ENCODE measurements around the gene LGALS4. TPM values are rescaled to one million over a fixed set of nuclear protein-coding genes. Genes with fewer than 3 reads are reported as not detected.
"Not testable (repeated sequence)": the region's sequence is repeated elsewhere in the genome, so short reads cannot be mapped to it uniquely, and the experiment has no call there.

Gene LGALS4
- total RNA-seq, 1 donor from 2014 or later = 1.4 TPM

- DNase-seq = not testable (repeated sequence)
These were observed 8.6 kb upstream of the LGALS4 start for GRCh38 chr19:38821230-38821825.

GRCh38 chr19:38819231-38819920, 6.6 kb upstream of the LGALS4 start:
- DNase-seq = no peak

GRCh38 chr19:38817081-38817480, 4.3 kb upstream of the LGALS4 start:
- DNase-seq = no peak

- DNase-seq = no peak
These were observed 3.5 kb upstream of the LGALS4 start for GRCh38 chr19:38816131-38816750.

DNA sequence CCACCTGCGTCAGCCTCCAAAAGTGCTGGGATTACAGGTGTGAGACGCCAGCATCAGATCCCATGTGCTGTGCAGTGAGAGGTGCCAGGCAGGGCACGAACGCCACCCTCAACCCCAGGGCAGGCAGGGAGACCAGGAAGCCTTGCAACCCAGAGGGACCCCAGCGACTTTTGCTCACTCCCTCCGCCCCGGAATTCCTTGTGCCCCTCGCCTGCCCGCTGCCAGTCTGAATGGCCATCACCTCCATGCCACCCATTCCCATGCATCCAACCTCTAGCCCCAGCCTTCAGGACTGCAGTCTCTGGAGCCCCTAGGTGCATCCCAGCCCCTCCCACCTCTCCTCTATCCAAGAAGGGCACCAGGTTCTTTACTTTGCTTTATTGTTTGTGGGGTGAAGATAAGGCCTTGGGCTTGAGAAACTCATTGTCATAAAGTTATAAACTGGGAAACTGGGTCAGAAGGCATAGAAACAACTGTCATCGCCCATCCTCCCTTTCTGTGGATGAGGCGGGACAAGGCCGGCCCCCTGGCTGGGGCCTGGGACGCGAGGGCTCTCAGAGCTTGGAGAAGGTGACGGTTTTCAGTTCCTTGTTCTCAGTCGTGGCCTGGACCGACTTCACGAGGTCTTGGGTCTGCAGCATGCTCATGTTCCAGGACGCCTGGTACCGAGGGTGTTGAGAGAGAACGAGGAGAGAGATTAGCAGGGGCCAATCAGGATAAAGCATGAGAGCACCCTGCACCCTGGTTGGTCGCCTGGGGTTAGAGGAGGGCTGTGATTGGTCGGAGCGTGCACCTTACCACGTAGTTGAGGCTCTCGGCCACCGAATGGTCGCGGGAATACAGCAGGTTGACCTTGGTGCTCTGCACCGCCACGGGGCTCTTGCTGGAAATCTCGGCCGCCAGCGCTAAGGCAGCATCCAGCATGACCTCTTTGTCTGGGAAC, 2.6 kb upstream of the LGALS4 start:
- DNase-seq = no peak

DNA sequence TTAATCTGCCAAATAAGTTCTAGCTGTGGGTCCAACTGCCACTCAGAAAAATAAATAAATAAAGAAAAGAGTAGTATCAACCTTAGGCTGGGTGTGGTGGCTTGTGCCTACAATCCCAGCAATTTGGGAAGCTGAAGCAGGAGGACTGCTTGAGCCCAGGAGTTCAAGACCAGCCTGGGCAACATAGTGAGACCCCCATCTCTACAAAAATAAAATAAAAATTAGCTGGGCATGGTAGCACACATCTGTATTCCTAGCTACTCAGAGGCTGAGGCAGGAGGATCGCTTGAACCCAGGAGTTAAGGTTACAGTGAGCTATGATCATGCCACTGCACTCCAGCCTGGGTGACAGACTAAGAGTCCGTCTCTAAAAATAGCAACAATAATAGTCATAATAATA, 1.2 kb upstream of the LGALS4 start:
- not testable (repeated sequence) for DNase-seq

DNA sequence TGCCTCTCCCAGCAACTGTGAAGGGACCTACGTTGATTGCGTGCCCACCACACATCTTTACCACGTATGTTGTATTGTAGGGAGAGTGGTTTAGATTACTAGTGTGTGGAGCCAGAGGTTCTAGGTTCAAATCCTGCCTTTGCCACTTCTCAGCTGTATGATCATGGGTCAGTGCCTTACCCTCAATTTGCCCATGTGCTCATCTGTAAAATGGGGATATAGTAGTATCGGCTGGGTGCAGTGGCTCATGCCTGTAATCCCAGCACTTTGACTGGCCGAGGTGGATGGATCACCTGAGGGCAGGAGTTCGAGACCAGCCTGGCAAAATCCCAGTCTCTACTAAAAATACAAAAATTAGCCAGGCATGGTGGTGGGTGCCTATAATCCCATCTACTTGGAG, 578 bp upstream of the LGALS4 start:
- no peak for DNase-seq

DNA sequence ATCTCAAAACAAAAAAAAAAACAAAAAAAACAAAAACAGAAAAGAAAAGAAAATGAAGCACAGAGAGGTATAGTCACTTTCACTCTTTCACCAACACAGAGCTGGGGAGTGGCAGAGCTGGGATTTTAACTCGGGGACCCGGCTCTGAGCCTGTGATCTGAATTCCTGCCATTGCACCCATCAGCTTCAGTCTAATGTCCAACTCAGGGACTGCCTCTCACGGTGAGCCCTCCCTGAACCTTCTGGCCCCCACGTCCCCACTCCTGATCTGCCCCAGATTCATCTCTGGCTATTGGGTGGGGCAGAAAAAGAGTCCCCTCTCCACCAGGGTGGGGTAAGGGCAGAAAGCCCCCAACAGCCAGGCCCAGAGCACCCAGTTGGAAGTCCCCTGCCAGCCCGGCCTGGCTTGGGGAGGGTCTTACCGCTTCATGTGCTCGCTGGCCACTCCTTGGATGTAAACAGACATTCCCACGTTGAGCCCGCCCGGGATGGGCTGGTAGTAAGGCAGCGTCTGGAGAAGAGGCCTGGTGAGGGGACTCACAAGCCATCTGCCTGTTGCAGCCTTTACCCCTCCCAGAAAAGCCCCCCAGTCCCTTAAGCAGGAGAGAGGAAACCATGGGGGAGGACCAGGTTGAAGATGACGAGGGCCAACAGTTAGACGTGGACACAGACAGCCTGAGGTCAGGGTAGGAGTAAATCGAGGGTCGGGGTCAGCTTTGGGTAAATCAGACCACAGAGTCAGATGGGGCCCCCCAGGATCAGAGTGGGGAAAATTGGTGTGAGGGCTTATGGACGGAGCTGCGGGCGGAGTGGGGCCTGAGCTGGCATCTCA, 520 bp downstream of the LGALS4 start:
- no peak for DNase-seq

DNA sequence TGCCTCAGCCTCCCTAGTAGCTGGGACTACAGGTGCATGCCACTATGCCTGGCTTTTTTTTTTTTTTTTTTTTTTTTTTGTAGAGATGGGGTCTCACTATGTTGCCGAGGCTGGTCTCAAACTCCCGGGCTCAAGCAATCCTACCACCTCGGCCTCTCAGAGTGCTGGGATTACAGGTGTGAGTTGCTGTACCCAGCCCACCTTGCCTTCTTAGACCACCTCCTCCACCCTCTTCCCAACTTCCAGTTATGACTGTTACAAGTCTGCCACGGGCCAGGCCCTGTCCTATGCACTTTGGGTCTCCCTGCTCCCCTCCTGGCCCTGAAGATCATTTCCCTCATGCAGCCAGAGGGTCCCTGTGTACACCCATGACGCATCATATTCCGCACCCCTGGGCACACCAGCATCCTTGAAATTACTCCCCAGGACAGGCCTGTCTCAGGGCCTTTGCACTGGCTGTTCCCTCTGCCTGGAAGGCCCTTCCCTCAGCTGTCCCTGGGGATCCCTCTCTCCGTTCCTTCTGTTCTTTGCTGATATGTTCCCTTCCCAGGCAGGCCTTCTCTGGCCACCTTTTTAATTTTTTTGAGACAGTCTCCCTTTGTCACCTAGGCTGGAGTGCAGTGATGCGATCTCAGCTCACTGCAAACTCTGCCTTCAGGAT, 3.0 kb downstream of the LGALS4 start:
- no peak for DNase-seq

- DNase-seq = no peak
These were observed 4.0 kb downstream of the LGALS4 start for GRCh38 chr19:38808741-38809140.

DNA sequence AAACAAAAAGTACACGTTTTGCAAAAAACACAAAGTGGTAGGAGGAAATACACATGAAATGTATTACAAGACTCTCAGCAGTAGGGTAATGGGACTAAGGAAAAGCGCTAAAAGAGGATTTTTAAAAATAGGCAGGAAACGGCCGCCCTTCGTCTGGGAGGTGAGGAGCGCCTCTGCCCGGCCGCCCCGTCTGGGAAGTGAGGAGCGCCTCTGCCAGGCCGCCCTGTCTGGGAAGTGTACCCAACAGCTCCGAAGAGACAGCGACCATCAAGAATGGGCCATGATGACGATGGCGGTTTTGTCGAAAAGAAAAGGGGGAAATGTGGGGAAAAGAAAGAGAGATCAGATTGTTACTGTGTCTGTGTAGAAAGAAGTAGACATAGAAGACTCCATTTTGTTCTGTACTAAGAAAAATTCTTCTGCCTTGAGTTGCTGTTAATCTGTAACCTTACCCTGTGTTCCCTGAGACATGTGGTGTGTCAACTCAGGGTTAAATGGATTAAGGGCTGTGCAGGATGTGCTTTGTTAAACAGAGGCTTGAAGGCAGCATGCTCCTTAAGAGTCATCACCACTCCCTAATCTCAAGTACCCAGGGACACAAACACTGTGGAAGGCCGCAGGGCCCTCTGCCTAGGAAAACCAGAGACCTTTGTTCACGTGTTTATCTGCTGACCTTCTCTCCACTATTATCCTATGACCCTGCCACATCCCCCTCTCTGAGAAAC, 5.2 kb downstream of the LGALS4 start:
- not testable (repeated sequence) for DNase-seq

DNA sequence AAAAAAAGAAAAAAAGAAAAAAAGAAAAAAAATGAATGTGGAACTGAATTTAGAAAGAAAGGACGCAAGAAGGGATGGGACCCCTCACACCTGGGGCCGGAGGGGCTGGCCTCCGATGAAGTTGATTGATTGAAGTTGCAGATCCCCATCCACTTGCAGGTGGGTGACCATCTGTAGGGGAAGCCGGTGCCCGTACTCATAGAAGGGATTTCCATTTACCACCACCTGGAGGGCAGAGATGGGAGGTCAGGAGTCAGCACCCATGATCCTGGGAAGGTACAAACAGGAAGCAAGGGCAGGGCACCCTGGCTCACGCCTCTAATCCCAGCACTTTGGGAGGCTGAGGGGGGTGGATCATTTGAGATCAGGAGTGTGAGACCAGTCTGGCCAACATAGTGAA, 6.4 kb downstream of the LGALS4 start:
- DNase-seq = no peak

GRCh38 chr19:38805180-38805579, 7.6 kb downstream of the LGALS4 start:
- DNase-seq = no peak

DNA sequence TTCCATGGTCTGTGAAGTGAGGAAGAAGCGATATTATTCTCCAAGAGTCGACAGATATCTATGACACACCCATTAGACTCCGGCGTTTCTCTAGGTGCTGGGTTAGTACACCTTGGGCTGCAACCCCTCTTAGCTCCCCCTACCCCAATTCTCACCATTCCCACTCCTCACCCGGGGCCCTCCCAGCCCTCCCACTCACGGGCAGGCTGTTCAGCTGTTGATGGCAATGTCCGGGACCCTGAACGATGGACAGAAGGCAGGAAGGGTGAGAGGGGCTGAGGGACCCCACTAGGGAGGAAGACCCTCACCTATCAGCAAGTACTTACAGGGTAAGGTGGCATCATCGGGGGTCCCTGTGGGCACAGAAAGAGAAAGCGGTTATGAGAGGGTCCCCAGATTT, 9.2 kb downstream of the LGALS4 start:
- no peak for DNase-seq

DNA sequence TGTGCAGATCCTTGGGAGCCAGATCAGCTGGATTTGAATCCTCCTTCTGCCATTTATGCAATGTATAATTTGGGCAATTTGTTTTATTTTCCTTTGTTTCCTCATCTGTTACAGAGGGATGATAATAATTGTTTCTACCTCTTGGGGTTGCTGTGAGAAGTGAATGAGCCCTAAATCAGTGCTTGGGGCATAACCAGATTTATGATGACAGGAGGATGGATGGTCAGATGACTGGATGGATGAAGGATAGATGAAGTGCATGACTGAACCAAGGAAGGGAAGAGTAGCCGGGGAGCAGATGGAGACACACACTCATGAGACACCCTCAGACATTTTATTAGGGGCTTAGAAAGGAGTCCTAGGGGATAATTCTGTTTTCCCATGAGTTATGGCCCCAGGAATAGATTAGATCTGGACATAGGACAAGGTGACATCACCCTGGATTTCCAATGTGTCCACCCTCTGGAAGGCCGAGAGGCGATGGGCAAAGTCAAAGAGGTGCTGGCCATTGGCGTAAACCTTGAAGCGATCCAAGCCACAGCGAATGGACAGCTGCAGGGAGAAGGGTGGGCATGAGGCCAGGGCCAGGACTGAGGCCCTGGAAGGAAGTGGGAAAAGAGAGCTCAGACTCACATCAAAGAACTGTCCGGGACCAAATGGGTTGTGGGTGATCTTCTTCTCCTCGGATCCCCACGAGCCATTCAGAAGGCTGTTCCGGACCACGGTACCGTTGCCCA, 11.2 kb downstream of the LGALS4 start:
- DNase-seq = no peak

- no peak for DNase-seq
These were observed 12.0 kb downstream of the LGALS4 start for GRCh38 chr19:38800577-38801347.

DNA sequence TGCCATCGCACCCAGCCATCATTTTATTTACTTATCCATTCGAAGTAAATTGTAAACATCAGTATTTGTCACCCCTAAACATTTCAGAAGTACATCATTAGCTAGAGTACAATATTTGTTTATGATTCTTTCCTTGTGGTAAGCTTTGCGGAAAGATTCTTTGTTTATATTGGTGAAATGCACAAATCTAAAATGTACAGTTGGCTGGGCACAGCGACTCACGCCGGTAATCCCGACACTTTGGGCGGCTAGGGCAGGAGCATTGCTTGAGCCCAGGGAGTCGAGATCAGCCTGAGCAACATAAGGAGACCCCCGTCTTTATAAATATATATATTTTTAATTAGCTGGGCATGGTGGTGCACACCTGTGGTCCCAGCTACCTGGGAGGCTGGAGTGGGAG, 13.6 kb downstream of the LGALS4 start:
- no peak for DNase-seq

GRCh38 chr19:38797781-38798180, 15.0 kb downstream of the LGALS4 start:
- not testable (repeated sequence) for DNase-seq

DNA sequence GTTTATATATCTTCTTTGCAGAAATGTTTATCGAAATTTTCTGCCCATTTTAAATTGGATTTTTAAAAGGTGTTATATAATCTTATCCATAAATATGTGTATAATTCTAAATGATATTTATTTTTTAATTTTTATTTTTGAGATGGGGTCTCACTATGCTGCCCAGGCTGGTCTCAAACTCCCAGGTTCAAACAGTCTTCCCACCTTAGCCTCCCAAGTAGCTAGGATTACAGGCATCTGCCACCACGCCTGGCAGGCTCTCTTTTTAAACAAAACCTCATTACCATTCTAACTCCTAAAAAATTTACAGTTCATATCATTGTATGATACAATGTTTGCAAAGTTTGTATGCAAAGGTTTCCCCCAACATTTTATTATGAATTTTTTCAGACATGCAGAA, 16.6 kb downstream of the LGALS4 start:
- no peak for DNase-seq
